ENCODE data around the gene FAAP24.
A peak's percentile ranks its signal among the peaks of the same experiment; 100 is the strongest.
"Not testable (repeated sequence)": the region's sequence is repeated elsewhere in the genome, so short reads cannot be mapped to it uniquely, and the experiment has no call there.

Gene FAAP24

GRCh38 chr19:32971715-32972540 is at the start of gene FAAP24, which contains the start of gene CEP89:
Gene FAAP24 (plus strand): TSS chr19:32972242. CDS start chr19:32973197, 955 bp downstream.
Gene CEP89 (minus strand): TSS chr19:32971958. CDS start chr19:32971874, 84 bp downstream.
- peak; percentile 95 for DNase-seq (ENCODE audit: low read depth)

- no peak for DNase-seq (ENCODE audit: low read depth)
Observed at GRCh38 chr19:32924200-32924599, 47.8 kb upstream of the FAAP24 start.

- no peak for DNase-seq (ENCODE audit: low read depth)
Observed at GRCh38 chr19:32928806-32929205, 43.2 kb upstream of the FAAP24 start.

GRCh38 chr19:32930567-32930966 is 41.5 kb upstream of the FAAP24 start:
- DNase-seq (ENCODE audit: low read depth) = no peak

- DNase-seq (ENCODE audit: low read depth) = no peak
Observed at GRCh38 chr19:32933571-32933970, 38.5 kb upstream of the FAAP24 start.

GRCh38 chr19:32935629-32936028 is 36.4 kb upstream of the FAAP24 start:
- no peak for DNase-seq (ENCODE audit: low read depth)

GRCh38 chr19:32936065-32936464 is 36.0 kb upstream of the FAAP24 start:
- no peak for DNase-seq (ENCODE audit: low read depth)

- not testable (repeated sequence) for DNase-seq (ENCODE audit: low read depth)
Observed at GRCh38 chr19:32941273-32941672, 30.8 kb upstream of the FAAP24 start.

- DNase-seq (ENCODE audit: low read depth) = no peak
Observed at GRCh38 chr19:32945260-32945659, 26.8 kb upstream of the FAAP24 start.

GRCh38 chr19:32966750-32967149 is 5.3 kb upstream of the FAAP24 start:
- DNase-seq (ENCODE audit: low read depth) = no peak

- DNase-seq (ENCODE audit: low read depth) = no peak
Observed at GRCh38 chr19:32969549-32969948, 2.5 kb upstream of the FAAP24 start.

- DNase-seq (ENCODE audit: low read depth) = no peak
Observed at GRCh38 chr19:32971012-32971595, 938 bp upstream of the FAAP24 start.

- no peak for DNase-seq (ENCODE audit: low read depth)
Observed at GRCh38 chr19:32976223-32976805, 4.3 kb downstream of the FAAP24 start.

GRCh38 chr19:32977280-32977679 is 5.2 kb downstream of the FAAP24 start:
- no peak for DNase-seq (ENCODE audit: low read depth)

GRCh38 chr19:32977813-32978212 is 5.8 kb downstream of the FAAP24 start:
- not testable (repeated sequence) for DNase-seq (ENCODE audit: low read depth)

GRCh38 chr19:32979807-32980206 is 7.8 kb downstream of the FAAP24 start:
- not testable (repeated sequence) for DNase-seq (ENCODE audit: low read depth)

GRCh38 chr19:32982488-32982887 is 10.4 kb downstream of the FAAP24 start:
- not testable (repeated sequence) for DNase-seq (ENCODE audit: low read depth)

GRCh38 chr19:32988254-32988653 is 16.2 kb downstream of the FAAP24 start:
- not testable (repeated sequence) for DNase-seq (ENCODE audit: low read depth)

GRCh38 chr19:32988724-32989123 is 16.7 kb downstream of the FAAP24 start:
- no peak for DNase-seq (ENCODE audit: low read depth)

- DNase-seq (ENCODE audit: low read depth) = not testable (repeated sequence)
Observed at GRCh38 chr19:32995966-32996365, 23.9 kb downstream of the FAAP24 start.

GRCh38 chr19:32997061-32997464 is 25.0 kb downstream of the FAAP24 start:
- not testable (repeated sequence) for DNase-seq (ENCODE audit: low read depth)

GRCh38 chr19:32997716-32998355 is 25.8 kb downstream of the FAAP24 start:
- no peak for DNase-seq (ENCODE audit: low read depth)

All from GM04503 (cell line).